Liver (tissue), 3 donors: ENCODE results near the gene MAP7D3.

Source experiments
- JUND ChIP-seq, 2 donors: IDR thresholded peaks; 2 replicates each; pipeline ENCODE4 v1.6.1; 2016; ENCODE audit warnings: antibody characterized with exemption in 2 of 2
- REST ChIP-seq: IDR thresholded peaks from 2 replicates; pipeline ENCODE4 v1.6.1; 2016; ENCODE audit warnings: antibody characterized with exemption, mild to moderate bottlenecking
- SP1 ChIP-seq: IDR thresholded peaks from 2 replicates; pipeline ENCODE4 v1.6.1; 2018; ENCODE audit warnings: antibody characterized with exemption, mild to moderate bottlenecking
- TF ChIP-seq, protein P1 (sequence below): fragments of 150-350 bp; IDR thresholded peaks from 2 replicates; pipeline ENCODE4 v1.5.1; 2017; ENCODE audit warnings: improper control_type of control experiment, low read depth, low read length; ENCODE audit not compliant: missing input control
- donor health status: healthy.
- donor health status: healthy.

GRCh38 chrX:136183172-136183571 lies 68.0 kb downstream of the MAP7D3 start:
- TF ChIP-seq, protein P1, sequence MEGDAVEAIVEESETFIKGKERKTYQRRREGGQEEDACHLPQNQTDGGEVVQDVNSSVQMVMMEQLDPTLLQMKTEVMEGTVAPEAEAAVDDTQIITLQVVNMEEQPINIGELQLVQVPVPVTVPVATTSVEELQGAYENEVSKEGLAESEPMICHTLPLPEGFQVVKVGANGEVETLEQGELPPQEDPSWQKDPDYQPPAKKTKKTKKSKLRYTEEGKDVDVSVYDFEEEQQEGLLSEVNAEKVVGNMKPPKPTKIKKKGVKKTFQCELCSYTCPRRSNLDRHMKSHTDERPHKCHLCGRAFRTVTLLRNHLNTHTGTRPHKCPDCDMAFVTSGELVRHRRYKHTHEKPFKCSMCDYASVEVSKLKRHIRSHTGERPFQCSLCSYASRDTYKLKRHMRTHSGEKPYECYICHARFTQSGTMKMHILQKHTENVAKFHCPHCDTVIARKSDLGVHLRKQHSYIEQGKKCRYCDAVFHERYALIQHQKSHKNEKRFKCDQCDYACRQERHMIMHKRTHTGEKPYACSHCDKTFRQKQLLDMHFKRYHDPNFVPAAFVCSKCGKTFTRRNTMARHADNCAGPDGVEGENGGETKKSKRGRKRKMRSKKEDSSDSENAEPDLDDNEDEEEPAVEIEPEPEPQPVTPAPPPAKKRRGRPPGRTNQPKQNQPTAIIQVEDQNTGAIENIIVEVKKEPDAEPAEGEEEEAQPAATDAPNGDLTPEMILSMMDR: no peak
- no peak for TF ChIP-seq REST
- TF ChIP-seq JUND (IDR thresholded peaks at IDR 0.05): no peak
- no peak for TF ChIP-seq SP1
